Mucosa of rectum (tissue), 2 donors: ENCODE data around the gene CCR5AS.

Source experiments
- H3K27ac ChIP-seq, 2 donors: one replicate each; pipeline ENCODE4 v1.7.0; 2013; ENCODE audit warnings: inconsistent platforms in 2 of 2, low read depth in 2 of 2, low read length in 2 of 2
- H3K27me3 ChIP-seq, 2 donors: one replicate each; pipeline ENCODE4 v1.7.0; 2013; ENCODE audit warnings: low read length in 2 of 2; ENCODE audit not compliant: control insufficient read depth in 2 of 2, insufficient read depth in 2 of 2
- H3K36me3 ChIP-seq, 2 donors: one replicate each; pipeline ENCODE4 v1.7.0; 2013; ENCODE audit warnings: low read length in 2 of 2; ENCODE audit not compliant: control insufficient read depth in 2 of 2, insufficient read depth in 2 of 2
- H3K4me1 ChIP-seq, 2 donors: one replicate each; pipeline ENCODE4 v1.7.0; 2013; ENCODE audit warnings: low read length in 2 of 2, mild to moderate bottlenecking in 1 of 2; ENCODE audit not compliant: control insufficient read depth in 2 of 2, insufficient read depth in 2 of 2
- H3K4me3 ChIP-seq, 2 donors: one replicate each; pipeline ENCODE4 v1.7.0; 2013; ENCODE audit warnings: low read length in 2 of 2
- H3K9ac ChIP-seq, 2 donors: one replicate each; pipeline ENCODE4 v1.7.0; 2013; ENCODE audit warnings: low read length in 2 of 2, low read depth in 1 of 2, mild to moderate bottlenecking in 1 of 2
- H3K9me3 ChIP-seq, 2 donors: one replicate each; pipeline ENCODE4 v1.7.0; 2013; ENCODE audit warnings: low read length in 2 of 2; ENCODE audit not compliant: control insufficient read depth in 2 of 2
- donor health status: healthy.
- donor health status: Normal muscosa, but diverticular disease.

The CCR5AS gene

GRCh38 chr3:46318207-46318927 lies 88.5 kb downstream of the CCR5AS start:
- no peaks in the 10 kb centered on the region for H3K9me3 ChIP-seq
- no peaks in the 10 kb centered on the region for H3K36me3 ChIP-seq
- H3K27me3 ChIP-seq, result no peaks in the 10 kb centered on the region
- H3K9ac ChIP-seq, result no peak overlapping the region
- no peak overlapping the region for H3K27ac ChIP-seq
- H3K4me3 ChIP-seq, result no peak overlapping the region
- no peaks in the 10 kb centered on the region for H3K4me1 ChIP-seq

GRCh38 chr3:46316206-46316605 lies 90.7 kb downstream of the CCR5AS start:
- Histone ChIP-seq H3K27me3 (no peaks in the 10 kb centered on the region), H3K4me1 (no peaks in the 10 kb centered on the region), H3K4me3 (no peak overlapping the region), H3K9me3 (no peaks in the 10 kb centered on the region), H3K9ac (no peak overlapping the region), H3K27ac (no peak overlapping the region), H3K36me3 (no peaks in the 10 kb centered on the region)

- Histone ChIP-seq H3K4me1 (no peaks in the 10 kb centered on the region), H3K9me3 (no peaks in the 10 kb centered on the region), H3K27ac (no peak overlapping the region), H3K27me3 (no peaks in the 10 kb centered on the region), H3K36me3 (no peaks in the 10 kb centered on the region), H3K9ac (no peak overlapping the region), H3K4me3 (no peak overlapping the region)
These were observed 92.3 kb downstream of the CCR5AS start for GRCh38 chr3:46314517-46314916.
